SK-N-SH (cell line): ENCODE results near the gene WNT3. TPM values are rescaled to one million over a fixed set of nuclear protein-coding genes. Genes with fewer than 3 reads are reported as not detected.

ENCODE experiments used
- CTCF ChIA-PET: fragments of 300-600, 350-600 bp; formaldehyde crosslinking; extraction: SDS; loops from one replicate; lab custom pipeline; 2021; lab: Yijun Ruan, JAX
- POLR2A ChIA-PET: fragments of 350-600 bp; sonication (Branson Sonifier 250); formaldehyde crosslinking; extraction: SDS; loops from one replicate; lab custom pipeline; 2020; ENCODE audit warnings: antibody characterized with exemption, inconsistent platforms; lab: Yijun Ruan, JAX
- DNase-seq: peaks from one replicate; pipeline ENCODE4 v3.0.0; 2012
- H2AFZ ChIP-seq: fragments of 200-600 bp; sonication (generic); 2 replicates; pipeline ENCODE4 v1.8.1; 2016; ENCODE audit warnings: antibody characterized with exemption, mild to moderate bottlenecking, low read depth
- H3F3A ChIP-seq: fragments of 200-600 bp; sonication (generic); replicated peaks from 2 replicates; pipeline ENCODE3; 2016; ENCODE audit warnings: antibody characterized with exemption, mild to moderate bottlenecking; ENCODE audit not compliant: insufficient read depth
- H3K27ac ChIP-seq, 2 experiments: fragments of 200-500 bp in 1 of 2; fragments of 200-600 bp in 1 of 2; sonication (Bioruptor generic) in 1 of 2; sonication (generic), shearing (Covaris generic) in 1 of 2; 2 replicates each; pipeline versions ENCODE4 v1.5.1 to v1.6.1; 2014 to 2016; ENCODE audit warnings: low read depth in 2 of 2, inconsistent platforms in 1 of 2, low read length in 1 of 2, mild to moderate bottlenecking in 1 of 2, mixed read lengths in 1 of 2
- H3K27me3 ChIP-seq: fragments of 200-600 bp; sonication (generic), shearing (Covaris generic); 2 replicates; pipeline ENCODE4 v1.6.1; 2016; ENCODE audit warnings: mixed run types; ENCODE audit not compliant: insufficient read depth
- H3K36me3 ChIP-seq, 2 experiments: fragments of 200-500 bp in 1 of 2; fragments of 200-600 bp in 1 of 2; sonication (Bioruptor generic) in 1 of 2; sonication (generic) in 1 of 2; replicated peaks in 1 of 2; 2 replicates each; pipeline versions ENCODE3 to v1.5.1; 2014 to 2016; ENCODE audit warnings: low read length in 1 of 2, mild to moderate bottlenecking in 1 of 2; ENCODE audit not compliant: insufficient read depth in 2 of 2, control insufficient read depth in 1 of 2
- H3K4me1 ChIP-seq, 2 experiments: fragments of 200-500 bp in 1 of 2; fragments of 200-600 bp in 1 of 2; sonication (Bioruptor generic) in 1 of 2; sonication (generic), shearing (Covaris generic) in 1 of 2; 2 replicates each; pipeline versions ENCODE4 v1.5.1 to v1.6.1; 2014 to 2016; ENCODE audit warnings: low read depth in 1 of 2, low read length in 1 of 2, mixed run types in 1 of 2; ENCODE audit not compliant: insufficient read depth in 2 of 2, control insufficient read depth in 1 of 2
- H3K4me2 ChIP-seq: fragments of 200-600 bp; sonication (generic), shearing (Covaris generic); 2 replicates; pipeline ENCODE4 v1.6.1; 2017; ENCODE audit warnings: mixed run types
- H3K4me3 ChIP-seq, 2 experiments: fragments of 200-500 bp in 1 of 2; fragments of 200-600 bp in 1 of 2; sonication (Bioruptor generic) in 1 of 2; sonication (generic), shearing (Covaris generic) in 1 of 2; 2 replicates each; pipeline versions ENCODE4 v1.5.1 to v1.8.1; 2014 to 2016; ENCODE audit warnings: low read depth in 2 of 2, inconsistent platforms in 1 of 2, low read length in 1 of 2, mild to moderate bottlenecking in 1 of 2, mixed read lengths in 1 of 2, moderate library complexity in 1 of 2
- H3K79me2 ChIP-seq: fragments of 200-600 bp; sonication (generic); 2 replicates; pipeline ENCODE4 v1.8.1; 2017; ENCODE audit warnings: mild to moderate bottlenecking; ENCODE audit not compliant: insufficient read depth
- H3K9ac ChIP-seq: fragments of 200-600 bp; sonication (generic); 2 replicates; pipeline ENCODE4 v1.6.1; 2017; ENCODE audit warnings: mixed run types
- H3K9me2 ChIP-seq: fragments of 200-600 bp; sonication (generic); 2 replicates; pipeline ENCODE4 v1.6.1; 2017; ENCODE audit warnings: mixed run types
- H3K9me3 ChIP-seq: fragments of 200-600 bp; sonication (generic); 2 replicates; pipeline ENCODE4 v1.6.1; 2017; ENCODE audit warnings: mixed run types, mild to moderate bottlenecking, moderate library complexity
- H4K20me1 ChIP-seq: fragments of 200-600 bp; sonication (generic); 2 replicates; pipeline ENCODE4 v1.6.1; 2017; ENCODE audit warnings: mild to moderate bottlenecking, mixed run types; ENCODE audit not compliant: insufficient read depth
- CTCF ChIP-seq: fragments of 200-600 bp; sonication (generic); IDR thresholded peaks from 2 replicates; pipeline ENCODE4 v1.6.1; 2017; ENCODE audit warnings: antibody characterized with exemption, mild to moderate bottlenecking, moderate library complexity
- ELF1 ChIP-seq: IDR thresholded peaks from 2 replicates; pipeline ENCODE4 v1.4.0; 2012
- EZH2phosphoT487 ChIP-seq: fragments of 200-600 bp; sonication (generic); IDR thresholded peaks from 2 replicates; pipeline ENCODE4 v1.6.1; 2017; ENCODE audit warnings: low read depth, mixed run types, mild to moderate bottlenecking, antibody characterized with exemption, moderate library complexity, borderline replicate concordance
- GATA2 ChIP-seq: sonication (generic); formaldehyde crosslinking; IDR thresholded peaks from 2 replicates; pipeline ENCODE4 v1.5.0; 2020; ENCODE audit warnings: mild to moderate bottlenecking, missing genetic modification reagents
- JUND ChIP-seq: IDR thresholded peaks from 2 replicates; pipeline ENCODE4 v1.4.0; 2012
- NFIC ChIP-seq: IDR thresholded peaks from 2 replicates; pipeline ENCODE4 v1.4.0; 2012; ENCODE audit warnings: borderline replicate concordance
- RAD21 ChIP-seq: IDR thresholded peaks from 2 replicates; pipeline ENCODE4 v1.6.1; 2012; ENCODE audit warnings: mild to moderate bottlenecking, low read length
- SMC3 ChIP-seq: IDR thresholded peaks from 2 replicates; pipeline ENCODE4 v1.6.1; 2012; ENCODE audit warnings: low read depth, low read length, improper control_type of control experiment
- TCF12 ChIP-seq: IDR thresholded peaks from 2 replicates; pipeline ENCODE4 v1.4.0; 2012
- USF2 ChIP-seq: fragments of 150-350 bp; IDR thresholded peaks from 2 replicates; pipeline ENCODE4 v1.6.1; 2017; ENCODE audit warnings: antibody characterized with exemption, low read length, low read depth, borderline replicate concordance
- WGBS: methylation state at CpG from one replicate; pipeline ENCODE4 v1.1.6; 2017; ENCODE audit warnings: low lambda C conversion rate; 5-methylcytosine and 5-hydroxymethylcytosine counted together
- polyA plus RNA-seq, 3 experiments: library from polyadenylated mRNA; depleted of rRNA; stranded (reverse); fragments of >200 nt; gene quantifications; 2 replicates each; pipeline ENCODE4 v1.2.3, GENCODE V29; 2012
- TF ChIP-seq, protein P1 (sequence below): IDR thresholded peaks from 2 replicates; pipeline ENCODE4 v1.4.0; 2012; ENCODE audit warnings: low read depth, borderline replicate concordance
- TF ChIP-seq, protein P2 (sequence below): IDR thresholded peaks from 2 replicates; pipeline ENCODE4 v1.4.0; 2012; ENCODE audit warnings: low read depth, borderline replicate concordance

Gene WNT3
- polyA plus RNA-seq, 1 of the 3 experiments (the other 2 are of a cell fraction) = 5.3 TPM

GRCh38 chr17:46847204-46848191 lies 29.0 kb upstream of the WNT3 start (continued):
- TF ChIP-seq, protein P1, sequence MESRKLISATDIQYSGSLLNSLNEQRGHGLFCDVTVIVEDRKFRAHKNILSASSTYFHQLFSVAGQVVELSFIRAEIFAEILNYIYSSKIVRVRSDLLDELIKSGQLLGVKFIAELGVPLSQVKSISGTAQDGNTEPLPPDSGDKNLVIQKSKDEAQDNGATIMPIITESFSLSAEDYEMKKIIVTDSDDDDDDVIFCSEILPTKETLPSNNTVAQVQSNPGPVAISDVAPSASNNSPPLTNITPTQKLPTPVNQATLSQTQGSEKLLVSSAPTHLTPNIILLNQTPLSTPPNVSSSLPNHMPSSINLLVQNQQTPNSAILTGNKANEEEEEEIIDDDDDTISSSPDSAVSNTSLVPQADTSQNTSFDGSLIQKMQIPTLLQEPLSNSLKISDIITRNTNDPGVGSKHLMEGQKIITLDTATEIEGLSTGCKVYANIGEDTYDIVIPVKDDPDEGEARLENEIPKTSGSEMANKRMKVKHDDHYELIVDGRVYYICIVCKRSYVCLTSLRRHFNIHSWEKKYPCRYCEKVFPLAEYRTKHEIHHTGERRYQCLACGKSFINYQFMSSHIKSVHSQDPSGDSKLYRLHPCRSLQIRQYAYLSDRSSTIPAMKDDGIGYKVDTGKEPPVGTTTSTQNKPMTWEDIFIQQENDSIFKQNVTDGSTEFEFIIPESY = no peak

DNA sequence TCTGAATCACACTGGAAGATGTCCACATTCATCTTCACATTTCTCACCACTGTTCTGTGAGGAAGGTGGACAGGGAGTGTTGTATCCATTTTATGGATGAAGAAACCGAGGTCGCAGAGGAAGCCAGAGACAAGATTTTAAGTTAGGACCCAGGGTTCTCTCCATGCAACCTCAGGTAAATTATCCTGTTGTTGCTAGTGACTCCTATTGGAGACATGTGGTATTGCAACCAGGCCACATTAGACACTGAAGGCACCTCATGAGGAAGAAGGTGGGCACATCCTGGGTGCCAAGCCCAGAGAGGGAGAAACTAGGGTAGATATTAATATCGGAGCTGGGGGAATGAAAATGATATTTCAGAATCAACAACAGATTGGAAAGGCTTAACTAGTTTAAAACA lies 24.3 kb upstream of the WNT3 start:
- Histone ChIP-seq H3K4me1 (peaks cover 0 to 3% of the 10 kb centered on the region in 2 experiments; a peak in 1 of 4 replicates), H3K27ac (no peak overlapping the region), H3K9ac (no peak overlapping the region), H3K27me3 (peaks cover 23% of the 10 kb centered on the region; the same call in 1 of the 2 replicates), H4K20me1 (no peaks in the 10 kb centered on the region), H3K79me2 (no peaks in the 10 kb centered on the region), H3F3A (no peaks in the 10 kb centered on the region), H3K9me3 (no peaks in the 10 kb centered on the region), H2AFZ (no peak overlapping the region), H3K9me2 (no peaks in the 10 kb centered on the region), H3K4me2 (no peak overlapping the region), H3K4me3 (no peak overlapping the region)
- 64% methylated on average over 3 of the region's 3 CpGs for WGBS
- DNase-seq = no peak
- POLR2A ChIA-PET = no interaction called here
- TF ChIP-seq NFIC (no peak), CTCF (peak; percentile 68)
- TF ChIP-seq, all 33 proteins: peak for 1
- H3K36me3 ChIP-seq = no peaks in the 10 kb centered on the region
- CTCF ChIA-PET = interaction anchor here (0.6 to 10.1 kb wide), 43 partner anchors 8 to 815 kb away, joined by 3 to 210 read pairs (median 8); partner anchors contain the start of gene WNT9B

DNA sequence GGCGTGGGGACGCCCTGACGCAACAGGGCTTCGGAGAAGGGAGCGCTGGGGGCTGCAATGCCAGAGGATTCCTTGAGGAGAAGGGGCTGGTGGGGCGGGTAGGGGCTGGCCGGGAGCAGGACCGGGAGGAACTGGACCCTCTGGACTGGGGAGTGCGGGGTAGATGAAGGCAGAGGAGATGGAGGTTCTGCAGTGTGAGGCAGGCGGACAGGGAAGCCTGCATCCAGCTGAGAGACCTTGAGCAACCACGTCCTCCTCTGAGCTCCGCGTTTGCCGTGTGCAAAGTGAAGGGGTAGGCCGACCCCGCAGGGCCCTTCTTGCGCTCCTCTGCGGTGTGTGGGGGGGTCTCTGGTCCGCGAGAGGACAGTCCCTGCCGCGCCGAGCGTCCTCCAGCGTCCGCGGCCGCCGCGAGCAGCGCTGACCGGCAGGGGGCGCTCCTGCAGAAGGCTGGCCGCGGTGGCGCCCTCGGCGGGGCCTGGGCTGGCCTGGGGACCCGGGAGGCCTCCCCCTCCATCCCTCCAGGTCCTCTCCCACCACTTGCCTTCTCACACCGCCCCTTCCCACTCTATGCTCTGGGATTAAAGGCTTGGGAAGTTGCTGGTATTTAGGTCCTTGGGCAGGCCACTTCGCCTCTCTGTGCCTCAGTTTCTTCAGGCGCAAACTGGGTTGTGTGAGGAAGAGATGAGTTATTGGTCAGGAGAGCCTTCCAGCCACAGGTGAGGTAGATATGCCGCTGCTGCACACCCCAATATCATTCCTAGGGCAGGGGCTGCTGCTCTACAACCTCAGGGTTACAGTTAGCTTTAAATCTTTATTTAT lies 23.3 kb upstream of the WNT3 start:
- CTCF ChIA-PET = interaction anchor here (0.5 to 10.1 kb wide), 75 partner anchors 8 to 1260 kb away, joined by 3 to 210 read pairs (median 5); partner anchors contain the start of gene WNT9B
- peak; percentile 79 for TF ChIP-seq CTCF
- TF ChIP-seq GATA2 (CRISPR knock-in tag) = no peak
- no peak for TF ChIP-seq JUND
- TF ChIP-seq EZH2phosphoT487 = no peak
- TF ChIP-seq, protein P2, sequence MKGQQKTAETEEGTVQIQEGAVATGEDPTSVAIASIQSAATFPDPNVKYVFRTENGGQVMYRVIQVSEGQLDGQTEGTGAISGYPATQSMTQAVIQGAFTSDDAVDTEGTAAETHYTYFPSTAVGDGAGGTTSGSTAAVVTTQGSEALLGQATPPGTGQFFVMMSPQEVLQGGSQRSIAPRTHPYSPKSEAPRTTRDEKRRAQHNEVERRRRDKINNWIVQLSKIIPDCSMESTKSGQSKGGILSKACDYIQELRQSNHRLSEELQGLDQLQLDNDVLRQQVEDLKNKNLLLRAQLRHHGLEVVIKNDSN = no peak
- TF ChIP-seq ELF1 = no peak
- peak; percentile 72 for TF ChIP-seq RAD21
- no peak for TF ChIP-seq NFIC
- no peak for TF ChIP-seq USF2
- no peak for TF ChIP-seq TCF12
- TF ChIP-seq SMC3 = peak; percentile 90

More for the DNA sequence above, 23.3 kb upstream of the WNT3 start:
- peaks cover 23% of the 10 kb centered on the region; the same call in 1 of the 2 replicates for H3K27me3 ChIP-seq
- H3K36me3 ChIP-seq = no peaks in the 10 kb centered on the region
- 21% methylated on average over 27 of the region's 43 CpGs for WGBS
- peak overlapping the region; percentile 65 for H3K4me2 ChIP-seq
- DNase-seq = peak; percentile 96
- no peak overlapping the region for H3K27ac ChIP-seq
- H3K9ac ChIP-seq = no peak overlapping the region
- H3K4me3 ChIP-seq = peak overlapping the region; percentile 39 to 47
- H3K9me2 ChIP-seq = no peaks in the 10 kb centered on the region
- peaks cover 0 to 3% of the 10 kb centered on the region in 2 experiments; a peak in 1 of 4 replicates for H3K4me1 ChIP-seq
- H4K20me1 ChIP-seq = no peaks in the 10 kb centered on the region
- H2AFZ ChIP-seq = no peak overlapping the region; the same call in 1 of the 2 replicates
- no peaks in the 10 kb centered on the region for H3K79me2 ChIP-seq
- POLR2A ChIA-PET = no interaction called here
- H3K9me3 ChIP-seq = no peaks in the 10 kb centered on the region
- no peaks in the 10 kb centered on the region for H3F3A ChIP-seq
